ENCODE results near the gene TARS1.

TARS1 gene

DNA sequence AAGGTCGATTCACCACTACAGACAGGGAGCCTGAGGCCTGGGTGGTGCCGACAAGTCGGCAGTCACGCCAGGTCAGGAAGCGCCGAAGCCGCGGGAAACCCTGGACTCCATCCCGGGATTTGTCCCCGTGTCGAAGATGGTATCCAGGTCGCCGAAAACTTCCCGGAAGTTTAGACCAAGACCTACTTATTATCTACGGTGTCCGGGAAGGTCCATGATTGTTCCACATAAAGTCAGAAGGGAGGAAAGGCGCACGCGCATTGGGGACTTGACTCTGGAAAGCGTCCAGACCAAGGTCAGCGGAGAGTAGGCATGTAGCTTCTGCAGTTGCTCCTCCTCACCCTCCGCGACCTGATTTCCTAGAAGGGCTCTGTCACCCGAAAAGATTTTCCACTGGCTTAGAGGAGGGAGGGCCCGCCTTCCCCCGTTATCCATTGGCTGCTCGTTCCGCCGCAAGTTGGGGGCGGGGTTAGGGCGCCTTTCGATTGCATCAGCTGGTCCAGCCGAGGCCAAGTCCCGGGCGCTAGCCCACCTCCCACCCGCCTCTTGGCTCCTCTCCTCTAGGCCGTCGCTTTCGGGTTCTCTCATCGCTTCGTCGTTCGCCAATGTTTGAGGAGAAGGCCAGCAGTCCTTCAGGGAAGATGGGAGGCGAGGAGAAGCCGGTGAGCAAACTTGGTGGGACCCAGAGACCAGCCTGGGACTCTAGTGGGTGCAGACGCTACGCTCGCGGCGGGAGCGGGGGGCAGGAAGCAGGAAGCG lies at the start of gene TARS1:
TARS1 (plus strand) TSS at position 484 of the 759 bp plus-strand sequence; CDS start at position 606, 122 bp downstream.
- peak within 1 kb of the TSS; percentile 94 for H3K27ac ChIP-seq
- TF ChIP-seq, protein P1, sequence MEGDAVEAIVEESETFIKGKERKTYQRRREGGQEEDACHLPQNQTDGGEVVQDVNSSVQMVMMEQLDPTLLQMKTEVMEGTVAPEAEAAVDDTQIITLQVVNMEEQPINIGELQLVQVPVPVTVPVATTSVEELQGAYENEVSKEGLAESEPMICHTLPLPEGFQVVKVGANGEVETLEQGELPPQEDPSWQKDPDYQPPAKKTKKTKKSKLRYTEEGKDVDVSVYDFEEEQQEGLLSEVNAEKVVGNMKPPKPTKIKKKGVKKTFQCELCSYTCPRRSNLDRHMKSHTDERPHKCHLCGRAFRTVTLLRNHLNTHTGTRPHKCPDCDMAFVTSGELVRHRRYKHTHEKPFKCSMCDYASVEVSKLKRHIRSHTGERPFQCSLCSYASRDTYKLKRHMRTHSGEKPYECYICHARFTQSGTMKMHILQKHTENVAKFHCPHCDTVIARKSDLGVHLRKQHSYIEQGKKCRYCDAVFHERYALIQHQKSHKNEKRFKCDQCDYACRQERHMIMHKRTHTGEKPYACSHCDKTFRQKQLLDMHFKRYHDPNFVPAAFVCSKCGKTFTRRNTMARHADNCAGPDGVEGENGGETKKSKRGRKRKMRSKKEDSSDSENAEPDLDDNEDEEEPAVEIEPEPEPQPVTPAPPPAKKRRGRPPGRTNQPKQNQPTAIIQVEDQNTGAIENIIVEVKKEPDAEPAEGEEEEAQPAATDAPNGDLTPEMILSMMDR (conservative IDR thresholded peaks at IDR 0.05): no peak

DNA sequence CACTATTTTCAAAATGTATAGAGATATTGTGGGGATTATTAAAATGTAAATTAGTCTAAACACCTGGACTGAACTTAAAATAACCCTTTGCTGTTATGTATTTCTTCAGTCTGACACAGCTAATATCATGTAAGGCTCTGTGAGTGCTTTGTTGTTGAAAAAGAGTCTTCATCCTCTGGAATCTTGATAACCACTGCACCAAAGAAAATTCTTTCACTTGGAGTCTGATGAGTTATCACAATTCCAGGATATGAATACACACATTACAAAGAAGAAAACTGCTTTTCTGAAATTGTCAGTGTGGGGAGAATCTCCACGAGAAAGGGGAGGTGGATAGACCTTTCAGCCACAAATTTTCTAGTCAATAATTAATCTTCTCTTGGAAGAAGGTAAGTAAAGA lies 42.3 kb upstream of the TARS1 start:
- TF ChIP-seq, protein P1 (conservative IDR thresholded peaks at IDR 0.05): no peak
- no peak overlapping the region for H3K27ac ChIP-seq

DNA sequence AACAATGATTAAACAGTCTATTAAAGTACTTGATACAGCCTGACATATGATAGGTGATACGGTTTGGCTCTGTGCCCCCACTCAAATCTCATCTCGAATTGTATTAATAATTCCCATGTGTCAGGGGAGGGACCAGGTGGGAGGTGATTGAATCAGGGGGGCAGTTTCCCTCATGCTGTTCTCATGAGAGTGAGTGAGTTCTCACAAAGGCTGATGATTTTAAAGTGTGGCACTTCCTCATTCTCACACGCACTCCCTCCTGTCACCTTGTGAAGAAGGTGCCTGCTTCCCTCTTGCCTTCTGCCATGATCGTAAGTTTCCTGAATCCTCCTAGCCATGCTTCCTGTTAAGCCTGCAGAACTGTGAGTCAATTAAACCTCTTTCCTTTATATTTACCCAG lies 40.1 kb upstream of the TARS1 start:
- H3K27ac ChIP-seq: no peak overlapping the region
- TF ChIP-seq, protein P1 (conservative IDR thresholded peaks at IDR 0.05): no peak

DNA sequence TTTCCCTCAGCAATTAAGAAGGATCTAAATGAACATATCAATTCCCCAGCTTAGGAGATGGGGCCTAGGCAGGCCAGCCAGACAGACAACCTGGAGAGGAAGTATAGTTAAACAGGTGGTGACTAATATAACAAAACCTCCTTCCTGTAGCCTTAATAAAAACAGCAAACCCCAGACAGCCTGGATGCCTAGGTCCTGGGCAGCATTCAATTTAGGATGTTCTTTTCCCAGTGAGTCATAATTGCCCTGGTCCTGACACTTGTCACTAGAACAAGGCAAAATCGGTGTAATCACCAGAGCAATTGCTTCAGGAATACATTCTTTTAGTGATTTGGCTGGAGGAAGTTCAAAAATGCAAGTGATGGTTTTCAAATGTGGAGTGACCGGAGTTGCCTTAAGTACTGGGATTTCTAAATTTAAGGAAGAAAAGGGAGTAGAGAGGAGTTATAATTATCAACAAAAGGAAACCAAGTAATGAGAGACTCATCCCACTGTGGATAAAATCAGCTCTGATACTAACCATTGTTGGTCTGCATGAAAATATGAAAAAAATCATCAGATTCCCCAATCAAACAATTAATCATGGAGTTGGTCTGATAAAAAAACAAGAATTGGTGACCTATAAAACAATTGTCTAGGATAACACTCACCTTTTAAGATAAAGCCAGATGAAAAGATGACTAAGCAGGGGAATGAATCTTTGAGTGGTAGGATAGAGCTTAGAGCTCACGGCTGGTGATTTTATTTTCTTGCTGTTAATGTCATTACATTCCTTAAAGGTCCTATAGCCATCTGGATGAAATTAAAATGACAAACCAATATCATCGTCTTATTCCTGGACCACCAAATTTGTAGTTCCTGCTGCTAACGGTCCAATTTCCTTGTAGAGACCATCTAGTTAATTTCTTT lies 39.0 kb upstream of the TARS1 start:
- H3K27ac ChIP-seq: no peak overlapping the region
- TF ChIP-seq, protein P1 (conservative IDR thresholded peaks at IDR 0.05): no peak

DNA sequence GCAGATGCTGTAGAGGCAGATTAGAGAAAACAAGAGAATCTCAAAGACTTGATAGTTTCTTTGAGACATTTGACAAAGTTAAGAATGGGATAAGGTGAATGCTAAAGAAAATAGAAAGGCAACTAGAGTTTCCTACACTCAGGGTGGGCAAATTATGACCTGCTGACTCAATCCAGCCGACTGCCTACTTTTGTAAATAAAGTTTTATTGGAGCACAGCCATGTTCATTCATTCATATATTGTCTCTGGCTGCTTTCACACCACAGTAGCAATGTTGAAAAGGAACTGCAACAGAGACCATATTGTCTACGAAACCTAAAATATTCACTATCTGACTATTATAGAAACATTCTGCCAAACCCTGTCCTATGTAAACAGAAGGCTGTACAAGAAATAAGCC lies 37.6 kb upstream of the TARS1 start:
- TF ChIP-seq, protein P1 (conservative IDR thresholded peaks at IDR 0.05): no peak
- no peak overlapping the region for H3K27ac ChIP-seq

DNA sequence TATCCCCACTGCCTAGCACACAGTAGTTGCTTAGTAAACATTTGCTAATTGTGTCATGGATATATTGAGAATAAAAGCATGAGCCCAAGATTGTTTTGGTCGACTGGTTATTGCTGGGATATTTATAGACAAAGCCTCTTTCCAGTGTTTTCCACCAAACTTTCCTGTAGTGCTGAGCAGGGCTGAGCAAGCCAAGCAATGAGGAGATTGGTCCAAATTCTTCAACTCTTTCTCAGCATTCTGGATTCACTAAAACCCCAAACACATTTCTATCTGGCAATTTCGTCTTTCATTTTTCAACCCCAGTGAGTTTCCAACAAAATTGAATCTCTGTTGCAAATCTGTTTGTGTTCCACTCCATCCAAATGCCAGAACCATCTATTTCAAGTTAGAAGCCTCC lies 31.9 kb upstream of the TARS1 start:
- H3K27ac ChIP-seq: no peak overlapping the region
- TF ChIP-seq, protein P1 (conservative IDR thresholded peaks at IDR 0.05): no peak

DNA sequence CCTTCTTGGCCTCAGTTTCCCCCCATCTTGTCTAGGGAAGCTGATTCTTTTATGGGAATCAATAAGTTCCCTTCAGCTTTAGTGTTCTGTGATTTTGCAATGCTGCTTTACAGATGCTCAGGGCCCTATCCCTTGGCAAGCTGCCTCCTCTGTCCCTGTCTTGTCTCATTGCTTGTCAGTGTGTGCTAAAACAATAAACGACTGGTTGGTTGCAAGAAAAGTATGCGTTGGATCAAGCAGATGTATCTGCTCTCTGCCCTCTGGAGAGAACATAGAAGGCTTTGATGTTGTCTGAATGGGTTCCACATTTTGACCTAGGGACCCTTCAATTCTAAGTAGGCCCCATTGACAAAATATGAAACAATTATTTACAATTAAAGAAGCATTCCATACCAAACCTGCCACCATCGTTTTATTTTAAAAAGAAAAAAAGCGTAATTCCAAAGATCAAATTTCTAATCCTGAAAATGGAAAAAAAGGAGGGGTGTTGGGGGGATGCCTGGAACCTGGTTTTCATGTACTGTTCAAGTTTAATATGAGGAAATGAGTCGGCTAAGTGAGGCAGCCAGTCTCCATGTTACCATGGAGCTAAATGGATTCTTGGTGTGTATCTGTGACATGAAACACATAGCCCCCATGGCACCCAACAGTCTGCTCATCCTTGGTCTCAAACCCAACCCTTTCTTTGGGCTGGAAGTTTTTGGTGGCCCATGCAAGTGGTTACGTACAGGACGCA lies 31.2 kb upstream of the TARS1 start:
- TF ChIP-seq, protein P1 (conservative IDR thresholded peaks at IDR 0.05): no peak
- H3K27ac ChIP-seq: no peak overlapping the region
